ENCODE data around the gene DUXB.
A peak's percentile ranks its signal among the peaks of the same experiment; 100 is the strongest.

Gene DUXB

DNA sequence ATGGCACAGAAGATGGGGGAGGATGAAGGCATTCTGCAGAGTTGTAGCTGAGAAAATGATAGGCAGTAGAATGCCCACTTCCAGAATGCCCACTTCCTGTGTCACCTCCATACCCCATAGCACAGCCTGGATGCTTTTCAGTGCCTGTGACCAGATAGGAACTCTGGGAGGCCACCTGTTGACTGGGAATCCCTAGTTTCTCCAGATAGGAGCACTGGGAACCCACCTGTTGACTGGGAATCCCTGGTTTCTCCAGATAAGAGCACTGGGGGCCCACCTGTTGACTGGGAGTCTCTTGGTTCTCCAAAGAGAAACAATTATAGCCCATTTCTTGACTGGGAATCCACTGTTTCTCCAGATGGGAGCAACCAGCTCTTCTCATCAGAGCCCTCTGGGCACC, 13.4 kb upstream of the DUXB start:
- DNase-seq (ENCODE audit: low read depth) = no peak
- Histone ChIP-seq H3K4me1 (ENCODE audit: control insufficient read depth, insufficient read depth, low read length) (no peaks in the 10 kb centered on the region), H3K27me3 (replicated peaks; ENCODE audit: control insufficient read depth, insufficient read depth, low read length) (no peaks in the 10 kb centered on the region), H3K9me3 (ENCODE audit: control insufficient read depth, low read length) (peaks cover 15% of the 10 kb centered on the region), H3K4me3 (ENCODE audit: low read length) (no peak overlapping the region), H3K36me3 (ENCODE audit: control insufficient read depth, insufficient read depth, low read length, severe bottlenecking) (no peaks in the 10 kb centered on the region), H3K9ac (ENCODE audit: low read length) (no peak overlapping the region)

- H3K36me3 ChIP-seq (ENCODE audit: control insufficient read depth, insufficient read depth, low read length, severe bottlenecking) = no peaks in the 10 kb centered on the region
- H3K4me1 ChIP-seq (ENCODE audit: control insufficient read depth, insufficient read depth, low read length) = no peaks in the 10 kb centered on the region
- H3K4me3 ChIP-seq (ENCODE audit: low read length) = no peak overlapping the region
- H3K9ac ChIP-seq (ENCODE audit: low read length) = no peak overlapping the region
- H3K27me3 ChIP-seq (replicated peaks; ENCODE audit: control insufficient read depth, insufficient read depth, low read length) = no peaks in the 10 kb centered on the region
- peaks cover 19% of the 10 kb centered on the region for H3K9me3 ChIP-seq (ENCODE audit: control insufficient read depth, low read length)
- no peak for DNase-seq (ENCODE audit: low read depth)
Measured at GRCh38 chr16:75710344-75710743, 9.1 kb upstream of the DUXB start.

GRCh38 chr16:75703306-75703705, 2.0 kb upstream of the DUXB start:
- Histone ChIP-seq H3K4me3 (ENCODE audit: low read length) (no peak overlapping the region), H3K36me3 (ENCODE audit: control insufficient read depth, insufficient read depth, low read length, severe bottlenecking) (no peaks in the 10 kb centered on the region), H3K27me3 (replicated peaks; ENCODE audit: control insufficient read depth, insufficient read depth, low read length) (no peaks in the 10 kb centered on the region), H3K9me3 (ENCODE audit: control insufficient read depth, low read length) (no peaks in the 10 kb centered on the region), H3K9ac (ENCODE audit: low read length) (no peak overlapping the region), H3K4me1 (ENCODE audit: control insufficient read depth, insufficient read depth, low read length) (no peaks in the 10 kb centered on the region)
- DNase-seq (ENCODE audit: low read depth) = peak; percentile 6

DNA sequence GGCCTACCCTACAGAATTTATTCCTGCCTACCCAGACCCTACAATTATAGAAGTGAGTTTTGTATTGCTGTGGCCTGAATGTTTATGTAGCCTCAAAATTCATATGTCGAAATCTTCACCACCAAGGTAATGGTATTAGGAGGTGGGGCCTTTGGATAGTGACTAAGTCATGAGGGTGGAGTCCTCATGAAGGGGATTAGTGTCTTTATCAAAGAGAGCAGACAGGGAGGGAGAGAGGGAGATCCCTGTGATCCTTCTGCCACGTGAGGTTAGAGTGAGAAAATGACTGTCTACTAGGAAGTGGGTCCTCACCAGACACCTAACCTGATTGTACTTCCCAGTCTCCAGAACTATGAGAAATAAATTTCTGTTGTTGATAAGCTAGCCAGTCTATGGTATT, 981 bp upstream of the DUXB start:
- no peak overlapping the region for H3K4me3 ChIP-seq (ENCODE audit: low read length)
- H3K4me1 ChIP-seq (ENCODE audit: control insufficient read depth, insufficient read depth, low read length) = no peaks in the 10 kb centered on the region
- no peaks in the 10 kb centered on the region for H3K27me3 ChIP-seq (replicated peaks; ENCODE audit: control insufficient read depth, insufficient read depth, low read length)
- H3K36me3 ChIP-seq (ENCODE audit: control insufficient read depth, insufficient read depth, low read length, severe bottlenecking) = no peaks in the 10 kb centered on the region
- H3K9me3 ChIP-seq (ENCODE audit: control insufficient read depth, low read length) = no peaks in the 10 kb centered on the region
- DNase-seq (ENCODE audit: low read depth) = peak; percentile 3
- no peak overlapping the region for H3K9ac ChIP-seq (ENCODE audit: low read length)

DNA sequence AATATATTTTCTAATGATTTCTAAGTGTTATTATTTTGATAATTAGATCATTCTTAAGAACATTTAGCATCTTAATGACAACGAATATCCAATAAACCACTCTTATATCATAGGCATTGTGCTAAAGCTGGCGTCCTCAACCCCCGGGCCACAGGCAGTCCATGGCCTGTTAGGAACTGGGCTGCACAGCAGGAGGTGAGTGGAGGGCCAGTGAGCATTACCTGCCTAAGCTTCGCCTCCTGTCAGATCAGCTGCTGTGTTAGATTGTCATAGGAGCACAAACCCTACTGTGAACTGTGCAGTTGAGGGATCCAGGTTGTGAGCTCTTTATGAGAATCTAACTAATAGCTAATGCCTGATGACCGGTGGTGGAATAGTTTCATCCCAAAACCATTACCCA, 3.7 kb downstream of the DUXB start:
- H3K36me3 ChIP-seq (ENCODE audit: control insufficient read depth, insufficient read depth, low read length, severe bottlenecking) = no peaks in the 10 kb centered on the region
- no peaks in the 10 kb centered on the region for H3K27me3 ChIP-seq (replicated peaks; ENCODE audit: control insufficient read depth, insufficient read depth, low read length)
- no peak for DNase-seq (ENCODE audit: low read depth)
- H3K4me1 ChIP-seq (ENCODE audit: control insufficient read depth, insufficient read depth, low read length) = no peaks in the 10 kb centered on the region
- H3K9ac ChIP-seq (ENCODE audit: low read length) = no peak overlapping the region
- no peak overlapping the region for H3K4me3 ChIP-seq (ENCODE audit: low read length)
- no peaks in the 10 kb centered on the region for H3K9me3 ChIP-seq (ENCODE audit: control insufficient read depth, low read length)

DNA sequence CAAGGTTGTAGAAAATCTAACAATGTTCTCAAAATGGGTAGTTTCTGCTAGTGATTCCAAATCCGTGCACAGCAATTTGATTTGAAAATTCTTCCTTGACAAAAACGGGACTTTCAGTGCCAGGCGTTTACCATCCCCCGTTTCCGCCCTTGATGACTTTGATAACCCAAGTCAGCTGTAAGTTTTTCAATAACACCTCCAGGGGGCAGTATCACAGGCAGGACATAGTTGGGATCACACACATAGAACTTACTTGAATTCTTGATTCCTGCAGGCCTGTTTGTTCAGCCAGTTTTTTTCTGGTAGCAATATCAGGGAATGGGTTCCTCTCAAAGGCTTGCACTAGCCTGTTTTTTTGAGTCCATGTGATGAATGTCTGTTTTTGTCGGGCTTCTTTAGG, 5.6 kb downstream of the DUXB start:
- Histone ChIP-seq H3K9ac (ENCODE audit: low read length) (no peak overlapping the region), H3K4me1 (ENCODE audit: control insufficient read depth, insufficient read depth, low read length) (no peaks in the 10 kb centered on the region), H3K9me3 (ENCODE audit: control insufficient read depth, low read length) (no peaks in the 10 kb centered on the region), H3K27me3 (replicated peaks; ENCODE audit: control insufficient read depth, insufficient read depth, low read length) (no peaks in the 10 kb centered on the region), H3K36me3 (ENCODE audit: control insufficient read depth, insufficient read depth, low read length, severe bottlenecking) (no peaks in the 10 kb centered on the region), H3K4me3 (ENCODE audit: low read length) (no peak overlapping the region)
- DNase-seq (ENCODE audit: low read depth) = no peak

- Histone ChIP-seq H3K27me3 (replicated peaks; ENCODE audit: control insufficient read depth, insufficient read depth, low read length) (no peaks in the 10 kb centered on the region), H3K4me3 (ENCODE audit: low read length) (no peak overlapping the region), H3K9me3 (ENCODE audit: control insufficient read depth, low read length) (no peaks in the 10 kb centered on the region), H3K4me1 (ENCODE audit: control insufficient read depth, insufficient read depth, low read length) (no peaks in the 10 kb centered on the region), H3K9ac (ENCODE audit: low read length) (no peak overlapping the region), H3K36me3 (ENCODE audit: control insufficient read depth, insufficient read depth, low read length, severe bottlenecking) (no peaks in the 10 kb centered on the region)
- no peak for DNase-seq (ENCODE audit: low read depth)
Measured at GRCh38 chr16:75687361-75687760, 13.9 kb downstream of the DUXB start.

DNA sequence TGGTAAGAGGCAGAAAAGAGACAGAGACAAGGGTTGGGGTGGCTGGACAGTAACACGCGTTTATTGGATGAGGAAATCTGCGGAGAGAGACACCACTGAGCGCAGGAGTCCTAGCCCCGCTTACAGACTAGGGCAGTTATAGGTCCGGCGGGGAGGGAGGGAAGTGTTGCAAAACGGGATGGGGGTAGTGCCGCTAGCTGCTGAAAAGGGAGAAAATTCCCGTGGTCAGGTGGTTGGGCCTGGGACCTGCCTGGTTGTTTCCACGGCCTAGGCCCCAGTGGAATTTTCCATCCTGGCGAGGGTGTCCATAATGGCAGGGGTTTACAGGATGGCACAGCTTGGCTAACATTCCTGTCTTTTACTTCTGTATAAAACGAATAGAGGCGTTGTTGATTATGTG, 19.0 kb downstream of the DUXB start:
- H3K36me3 ChIP-seq (ENCODE audit: control insufficient read depth, insufficient read depth, low read length, severe bottlenecking) = no peaks in the 10 kb centered on the region
- H3K4me3 ChIP-seq (ENCODE audit: low read length) = no peak overlapping the region
- no peaks in the 10 kb centered on the region for H3K9me3 ChIP-seq (ENCODE audit: control insufficient read depth, low read length)
- no peak overlapping the region for H3K9ac ChIP-seq (ENCODE audit: low read length)
- no peaks in the 10 kb centered on the region for H3K27me3 ChIP-seq (replicated peaks; ENCODE audit: control insufficient read depth, insufficient read depth, low read length)
- no peaks in the 10 kb centered on the region for H3K4me1 ChIP-seq (ENCODE audit: control insufficient read depth, insufficient read depth, low read length)
- DNase-seq (ENCODE audit: low read depth) = no peak

DNA sequence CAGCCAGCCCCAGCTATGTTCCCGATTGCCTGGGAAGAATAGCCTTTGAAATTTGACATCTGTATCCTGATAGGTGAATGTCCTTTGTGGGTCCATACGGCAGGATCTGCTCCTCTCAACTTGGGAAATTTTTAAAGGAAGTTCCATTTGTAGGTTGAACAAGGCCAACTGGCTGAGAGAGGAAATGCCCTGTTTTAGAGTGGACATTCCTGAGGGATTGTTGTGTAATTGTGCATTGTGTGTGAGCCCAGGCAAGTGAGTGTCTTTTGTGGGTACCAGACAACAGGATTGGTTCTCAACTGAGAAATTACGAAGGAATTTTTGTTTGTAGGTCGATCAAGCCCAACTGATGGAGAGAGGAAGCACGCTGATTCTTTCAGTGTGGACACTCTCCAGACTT, 21.9 kb downstream of the DUXB start:
- Histone ChIP-seq H3K36me3 (ENCODE audit: control insufficient read depth, insufficient read depth, low read length, severe bottlenecking) (no peaks in the 10 kb centered on the region), H3K9me3 (ENCODE audit: control insufficient read depth, low read length) (no peaks in the 10 kb centered on the region), H3K27me3 (replicated peaks; ENCODE audit: control insufficient read depth, insufficient read depth, low read length) (no peaks in the 10 kb centered on the region), H3K4me1 (ENCODE audit: control insufficient read depth, insufficient read depth, low read length) (no peaks in the 10 kb centered on the region), H3K4me3 (ENCODE audit: low read length) (no peak overlapping the region), H3K9ac (ENCODE audit: low read length) (no peak overlapping the region)
- no peak for DNase-seq (ENCODE audit: low read depth)

DNA sequence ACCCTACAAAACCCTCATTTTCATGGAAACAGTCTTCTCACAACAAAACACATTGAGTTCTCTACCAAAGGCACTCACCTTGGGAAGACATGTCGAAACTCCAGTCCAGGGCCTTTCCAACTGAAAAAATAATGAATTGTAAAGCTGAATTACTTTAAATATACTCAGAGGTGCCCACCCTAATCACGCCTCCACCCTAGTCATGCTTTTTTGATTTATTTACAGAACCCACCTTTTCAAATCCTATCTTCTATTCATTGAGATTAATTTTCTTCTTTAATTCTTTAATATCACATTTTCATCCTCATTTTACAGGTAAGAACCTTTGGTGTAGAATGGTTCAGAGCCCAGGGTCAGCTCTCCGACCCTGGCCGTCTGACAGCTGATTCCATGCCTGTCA, 24.4 kb downstream of the DUXB start, which contains the start of gene CPHXL2:
Gene CPHXL2, minus strand, starts transcription at position 101 of the 400 bp plus-strand sequence. Its CDS starts 10 bp downstream, at position 91.
- Histone ChIP-seq H3K27me3 (replicated peaks; ENCODE audit: control insufficient read depth, insufficient read depth, low read length) (no peaks in the 10 kb centered on the region), H3K36me3 (ENCODE audit: control insufficient read depth, insufficient read depth, low read length, severe bottlenecking) (no peaks in the 10 kb centered on the region), H3K4me3 (ENCODE audit: low read length) (no peak within 1 kb of the TSS), H3K9me3 (ENCODE audit: control insufficient read depth, low read length) (no peaks in the 10 kb centered on the region), H3K4me1 (ENCODE audit: control insufficient read depth, insufficient read depth, low read length) (no peaks in the 10 kb centered on the region), H3K9ac (ENCODE audit: low read length) (no peak within 1 kb of the TSS)
- DNase-seq (ENCODE audit: low read depth) = no peak

DNA sequence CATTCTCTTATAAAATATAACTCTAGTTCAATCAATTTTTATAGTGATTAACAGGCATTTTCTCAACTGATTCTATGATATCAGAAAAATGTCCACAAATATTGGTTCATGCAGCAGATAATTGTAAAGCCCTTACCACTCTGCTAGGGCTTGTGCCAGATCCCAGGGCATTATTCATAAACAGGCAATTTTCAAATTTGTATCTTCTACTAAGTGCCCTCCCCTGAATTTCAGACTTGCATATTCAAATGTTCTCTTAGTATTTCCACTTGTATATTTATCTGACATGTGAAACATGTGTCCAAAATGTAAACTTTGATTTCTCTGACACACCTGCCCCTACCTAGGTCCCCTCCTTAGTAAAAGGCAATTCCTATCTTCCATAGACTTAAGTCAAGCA, 33.8 kb downstream of the DUXB start:
- DNase-seq (ENCODE audit: low read depth) = no peak
- no peaks in the 10 kb centered on the region for H3K9me3 ChIP-seq (ENCODE audit: control insufficient read depth, low read length)
- no peak overlapping the region for H3K4me3 ChIP-seq (ENCODE audit: low read length)
- no peak overlapping the region for H3K9ac ChIP-seq (ENCODE audit: low read length)
- H3K36me3 ChIP-seq (ENCODE audit: control insufficient read depth, insufficient read depth, low read length, severe bottlenecking) = no peaks in the 10 kb centered on the region
- no peaks in the 10 kb centered on the region for H3K27me3 ChIP-seq (replicated peaks; ENCODE audit: control insufficient read depth, insufficient read depth, low read length)
- H3K4me1 ChIP-seq (ENCODE audit: control insufficient read depth, insufficient read depth, low read length) = no peaks in the 10 kb centered on the region

GRCh38 chr16:75660726-75661302, 40.4 kb downstream of the DUXB start:
- Histone ChIP-seq H3K9ac (ENCODE audit: low read length) (no peak overlapping the region), H3K36me3 (ENCODE audit: control insufficient read depth, insufficient read depth, low read length, severe bottlenecking) (peaks cover 32% of the 10 kb centered on the region), H3K4me3 (ENCODE audit: low read length) (no peak overlapping the region), H3K9me3 (ENCODE audit: control insufficient read depth, low read length) (no peaks in the 10 kb centered on the region), H3K4me1 (ENCODE audit: control insufficient read depth, insufficient read depth, low read length) (peaks cover 21% of the 10 kb centered on the region), H3K27me3 (replicated peaks; ENCODE audit: control insufficient read depth, insufficient read depth, low read length) (no peaks in the 10 kb centered on the region)
- DNase-seq (ENCODE audit: low read depth) = no peak
